H1 (cell line): ENCODE data around the gene ASIP. TPM values are rescaled to one million over a fixed set of nuclear protein-coding genes. Genes with fewer than 3 reads are reported as not detected.

Source experiments
- CEBPB ChIP-seq: IDR thresholded peaks from 2 replicates; pipeline ENCODE4 v1.6.1; 2012; ENCODE audit warnings: low read depth, low read length
- TAF7 ChIP-seq: optimal IDR thresholded peaks from 2 replicates; pipeline ENCODE3; 2011; ENCODE audit warnings: low read depth, mild to moderate bottlenecking, inconsistent platforms, low read length, moderate library complexity, borderline replicate concordance
- polyA plus RNA-seq, 7 experiments: library from polyadenylated mRNA; depleted of rRNA in 3 of 7; stranded (reverse) in 5 of 7; unstranded in 2 of 7; fragments of >200 nt in 5 of 7; fragments of 200-250 nt in 2 of 7; gene quantifications; 1 replicate in 5 of 7; 2 replicates in 1 of 7; 4 replicates in 1 of 7; pipeline versions ENCODE4 v1.2.1 to v1.2.3, GENCODE V29; 2011 to 2013; ENCODE audit warnings: missing spikeins in 2 of 7, mixed read lengths in 2 of 7
- total RNA-seq: library from RNA; stranded (reverse); fragmentation: NEBNext Ultra II Directional; extraction: Animal tissue kit (Norgen Biotek cat#: 25700); gene quantifications from 2 replicates; pipeline ENCODE4 v1.2.1, GENCODE V29; 2021

ASIP gene
- total and polyA plus RNA-seq, 2 of the 8 experiments (the other 6 are each of a cell fraction or from before 2014, with no cell fraction given) = not detected

GRCh38 chr20:34282041-34282440 lies 40.8 kb downstream of the ASIP start (continued):
- no peak for TF ChIP-seq TAF7
- TF ChIP-seq CEBPB = no peak
